HG02973 (cell line): ENCODE results near the gene KRT14.
"Not testable (repeated sequence)": the region's sequence is repeated elsewhere in the genome, so short reads cannot be mapped to it uniquely, and the experiment has no call there.

ENCODE experiments used
- ATAC-seq: cut with Tn5 transposase; IDR thresholded peaks from one replicate; pipeline ENCODE4 v1.9.1; 2021; ENCODE audit warnings: moderate library complexity; ENCODE audit not compliant: unreplicated experiment

The KRT14 gene

GRCh38 chr17:41610061-41610517 is 23.4 kb upstream of the KRT14 start:
- ATAC-seq, result not testable (repeated sequence)

GRCh38 chr17:41606930-41607329 is 20.2 kb upstream of the KRT14 start:
- ATAC-seq, result not testable (repeated sequence)

- no peak for ATAC-seq
Measured at GRCh38 chr17:41602524-41602923, 15.8 kb upstream of the KRT14 start.

GRCh38 chr17:41600318-41600717 is 13.6 kb upstream of the KRT14 start:
- ATAC-seq, result no peak

- ATAC-seq, result no peak
Measured at GRCh38 chr17:41599680-41600079, 13.0 kb upstream of the KRT14 start.

- no peak for ATAC-seq
Measured at GRCh38 chr17:41595585-41595984, 8.9 kb upstream of the KRT14 start.

- ATAC-seq, result no peak
Measured at GRCh38 chr17:41594363-41594915, 7.7 kb upstream of the KRT14 start.

GRCh38 chr17:41593306-41593981 is 6.7 kb upstream of the KRT14 start:
- no peak for ATAC-seq

- ATAC-seq, result no peak
Measured at GRCh38 chr17:41592601-41593305, 6.1 kb upstream of the KRT14 start.

GRCh38 chr17:41589301-41589700 is 2.6 kb upstream of the KRT14 start:
- ATAC-seq, result no peak

- no peak for ATAC-seq
Measured at GRCh38 chr17:41588126-41588810, 1.6 kb upstream of the KRT14 start.

- ATAC-seq, result no peak
Measured at GRCh38 chr17:41585301-41586056, 1.2 kb downstream of the KRT14 start.

GRCh38 chr17:41584331-41584927 is 2.3 kb downstream of the KRT14 start:
- not testable (repeated sequence) for ATAC-seq

GRCh38 chr17:41583137-41584127 is 3.3 kb downstream of the KRT14 start:
- no peak for ATAC-seq

GRCh38 chr17:41582061-41582968 is 4.4 kb downstream of the KRT14 start:
- ATAC-seq, result not testable (repeated sequence)

GRCh38 chr17:41581366-41582060 is 5.2 kb downstream of the KRT14 start:
- no peak for ATAC-seq

- ATAC-seq, result no peak
Measured at GRCh38 chr17:41580687-41581365, 5.9 kb downstream of the KRT14 start.
